IMR-90 (cell line): ENCODE measurements around the gene PITPNM3. TPM values are rescaled to one million over a fixed set of nuclear protein-coding genes. Genes with fewer than 3 reads are reported as not detected.

Source experiments
- ATAC-seq: fragments of 200-7000 bp; cut with Tn5 transposase; 2 replicates; pipeline ENCODE4 v1.9.1; 2020; ENCODE audit warnings: low read depth, mild to moderate bottlenecking, moderate library complexity
- BruUV-seq: library from RNA; stranded (reverse); fragments of 400-500 nt; replicated peaks from 2 replicates; lab custom pipeline; 2021; lab: Mats Ljungman, UMichigan
- CTCF ChIA-PET: fragments of 300-600 bp; formaldehyde crosslinking; extraction: SDS; loops from one replicate; lab custom pipeline; 2021; ENCODE audit warnings: antibody characterized with exemption; lab: Yijun Ruan, JAX
- POLR2A ChIA-PET: fragments of 300-600 bp; sonication (Branson Sonifier 250); formaldehyde crosslinking; loops from one replicate; lab custom pipeline; 2022; ENCODE audit warnings: antibody characterized with exemption; ENCODE audit not compliant: unreplicated experiment; lab: Charles Lee
- DNase-seq: peaks from one replicate; pipeline ENCODE4 v3.0.0; 2013
- H2AFZ ChIP-seq: replicated peaks from 2 replicates; pipeline ENCODE3; 2013; ENCODE audit warnings: low read length, mild to moderate bottlenecking; ENCODE audit not compliant: poor library complexity
- H2AK5ac ChIP-seq: 2 replicates; pipeline ENCODE4 v1.6.1; 2013; ENCODE audit warnings: low read depth, low read length, inconsistent platforms
- H2AK9ac ChIP-seq: replicated peaks from 2 replicates; pipeline ENCODE3; 2013; ENCODE audit warnings: mild to moderate bottlenecking, low read depth, low read length, moderate library complexity; ENCODE audit not compliant: poor library complexity
- H2BK120ac ChIP-seq: 2 replicates; pipeline ENCODE4 v1.6.1; 2013; ENCODE audit warnings: low read depth, low read length, inconsistent platforms
- H2BK15ac ChIP-seq: 3 replicates; pipeline ENCODE4 v1.6.1; 2013; ENCODE audit warnings: low read depth, low read length, inconsistent platforms
- H2BK20ac ChIP-seq: 2 replicates; pipeline ENCODE4 v1.6.1; 2013; ENCODE audit warnings: low read depth, mild to moderate bottlenecking, inconsistent platforms, low read length, moderate library complexity
- H2BK5ac ChIP-seq: 2 replicates; pipeline ENCODE4 v1.6.1; 2013; ENCODE audit warnings: mild to moderate bottlenecking, low read depth, low read length, inconsistent platforms; ENCODE audit not compliant: poor library complexity, severe bottlenecking
- H3K14ac ChIP-seq: replicated peaks from 2 replicates; pipeline ENCODE4 v1.6.1; 2013; ENCODE audit warnings: low read depth, low read length, inconsistent platforms
- H3K18ac ChIP-seq: 2 replicates; pipeline ENCODE4 v1.6.1; 2013; ENCODE audit warnings: low read depth, low read length, control low read depth
- H3K23ac ChIP-seq: 2 replicates; pipeline ENCODE4 v1.6.1; 2013; ENCODE audit warnings: low read depth, low read length, inconsistent platforms
- H3K27ac ChIP-seq: 2 replicates; pipeline ENCODE4 v1.5.1; 2013; ENCODE audit warnings: mild to moderate bottlenecking, control low read depth, low read length; ENCODE audit not compliant: insufficient read depth
- H3K27me3 ChIP-seq: 2 replicates; pipeline ENCODE4 v1.6.1; 2013; ENCODE audit warnings: low read length; ENCODE audit not compliant: control insufficient read depth, insufficient read depth
- H3K36me3 ChIP-seq: 2 replicates; pipeline ENCODE4 v1.6.1; 2013; ENCODE audit warnings: low read length, mixed read lengths; ENCODE audit not compliant: control insufficient read depth, insufficient read depth
- H3K4ac ChIP-seq: 2 replicates; pipeline ENCODE4 v1.6.1; 2013; ENCODE audit warnings: low read depth, low read length, inconsistent platforms
- H3K4me1 ChIP-seq: 2 replicates; pipeline ENCODE4 v1.6.1; 2013; ENCODE audit warnings: low read length, mixed read lengths; ENCODE audit not compliant: control insufficient read depth, insufficient read depth
- H3K4me2 ChIP-seq: 2 replicates; pipeline ENCODE4 v1.6.1; 2013; ENCODE audit warnings: low read depth, mild to moderate bottlenecking, control low read depth, low read length, moderate library complexity
- H3K4me3 ChIP-seq: 2 replicates; pipeline ENCODE4 v1.5.1; 2013; ENCODE audit warnings: low read depth, mild to moderate bottlenecking, control low read depth, low read length, moderate library complexity; ENCODE audit not compliant: insufficient read depth
- H3K56ac ChIP-seq: 2 replicates; pipeline ENCODE4 v1.6.1; 2013; ENCODE audit warnings: low read length, inconsistent platforms; ENCODE audit not compliant: insufficient read depth; ENCODE audit errors: extremely low read depth
- H3K79me1 ChIP-seq, 2 experiments: 2 replicates each; pipeline ENCODE4 v1.6.1; 2013; ENCODE audit warnings: low read length in 2 of 2, inconsistent platforms in 1 of 2, low read depth in 1 of 2
- H3K9ac ChIP-seq: 2 replicates; pipeline ENCODE4 v1.6.1; 2013; ENCODE audit warnings: low read depth, low read length, control low read depth
- H3K9me1 ChIP-seq: 2 replicates; pipeline ENCODE4 v1.6.1; 2013; ENCODE audit warnings: low read length, inconsistent platforms; ENCODE audit not compliant: insufficient read depth
- H3K9me3 ChIP-seq: 2 replicates; pipeline ENCODE4 v1.6.1; 2013; ENCODE audit warnings: low read length; ENCODE audit not compliant: control insufficient read depth, insufficient read depth
- H4K20me1 ChIP-seq: 2 replicates; pipeline ENCODE4 v1.6.1; 2013; ENCODE audit warnings: low read length, inconsistent platforms; ENCODE audit not compliant: insufficient read depth
- H4K5ac ChIP-seq: 2 replicates; pipeline ENCODE4 v1.6.1; 2013; ENCODE audit warnings: mild to moderate bottlenecking, low read depth, low read length, control low read depth
- H4K8ac ChIP-seq, 2 experiments: 2 replicates each; pipeline ENCODE4 v1.6.1; 2013; ENCODE audit warnings: low read depth in 2 of 2, low read length in 2 of 2, control low read depth in 1 of 2, inconsistent platforms in 1 of 2
- H4K91ac ChIP-seq: 2 replicates; pipeline ENCODE4 v1.6.1; 2013; ENCODE audit warnings: low read depth, low read length, inconsistent platforms; ENCODE audit not compliant: insufficient read depth
- CTCF ChIP-seq: conservative IDR thresholded peaks from 2 replicates; pipeline ENCODE4 v1.5.1; 2012; ENCODE audit warnings: mild to moderate bottlenecking, low read depth, low read length, improper control_type of control experiment
- MAZ ChIP-seq: IDR thresholded peaks from 2 replicates; pipeline ENCODE4 v1.6.1; 2012; ENCODE audit warnings: low read depth, mild to moderate bottlenecking, low read length, improper control_type of control experiment, moderate library complexity, borderline replicate concordance
- RFX5 ChIP-seq: IDR thresholded peaks from 2 replicates; pipeline ENCODE4 v1.8.0; 2012; ENCODE audit warnings: low read depth, mild to moderate bottlenecking, low read length, moderate library complexity
- SMC3 ChIP-seq: fragments of 150-350 bp; IDR thresholded peaks from 2 replicates; pipeline ENCODE4 v1.6.1; 2016; ENCODE audit warnings: low read depth, mild to moderate bottlenecking, antibody characterized with exemption, low read length, moderate library complexity
- WGBS, 2 experiments: methylation state at CpG; one replicate each; pipeline versions ENCODE4 v1.1.5 to v1.1.7; 2013; ENCODE audit warnings: missing lambda C conversion rate in 2 of 2; ENCODE audit not compliant: insufficient read length in 1 of 2; ENCODE audit errors: extremely low coverage in 2 of 2; 5-methylcytosine and 5-hydroxymethylcytosine counted together
- dilution Hi-C: fragments of 300-500 bp; cut with HindIII; formaldehyde crosslinking; loops from one replicate; pipeline ENCODE4 v1.14.3; 2018; ENCODE audit warnings: low sequenced_read_pairs; ENCODE audit not compliant: unreplicated experiment
- in situ Hi-C: fragments of 300-500 bp; cut with MboI; formaldehyde crosslinking; loops from 3 replicates; pipeline ENCODE4 v1.14.3; 2019; ENCODE audit warnings: low sequenced_read_pairs, inconsistent platforms, mixed read lengths
- intact Hi-C: fragments of 100-400 bp; cut with micrococcal nuclease; formaldehyde crosslinking; loops from 2 replicates; pipeline ENCODE4 v1.10.0; 2022
- polyA plus RNA-seq, 3 experiments: library from polyadenylated mRNA; depleted of rRNA; stranded (reverse); fragments of >200 nt; gene quantifications; 2 replicates each; pipeline ENCODE4 v1.2.3, GENCODE V29; 2012; ENCODE audit warnings: low replicate concordance in 1 of 3
- total RNA-seq: library from RNA; depleted of rRNA; stranded (reverse); fragments of >200 nt; gene quantifications from 2 replicates; pipeline ENCODE4 v1.2.3, GENCODE V29; 2012
- TF ChIP-seq, protein P1 (sequence below): fragments of 150-350 bp; IDR thresholded peaks from 2 replicates; pipeline ENCODE4 v1.6.1; 2017; ENCODE audit warnings: mild to moderate bottlenecking, antibody characterized with exemption, low read length, low read depth

PITPNM3 gene
- total and polyA plus RNA-seq, 2 of the 4 experiments (the other 2 are of a cell fraction) = 0.54 to 1.7 TPM

DNA sequence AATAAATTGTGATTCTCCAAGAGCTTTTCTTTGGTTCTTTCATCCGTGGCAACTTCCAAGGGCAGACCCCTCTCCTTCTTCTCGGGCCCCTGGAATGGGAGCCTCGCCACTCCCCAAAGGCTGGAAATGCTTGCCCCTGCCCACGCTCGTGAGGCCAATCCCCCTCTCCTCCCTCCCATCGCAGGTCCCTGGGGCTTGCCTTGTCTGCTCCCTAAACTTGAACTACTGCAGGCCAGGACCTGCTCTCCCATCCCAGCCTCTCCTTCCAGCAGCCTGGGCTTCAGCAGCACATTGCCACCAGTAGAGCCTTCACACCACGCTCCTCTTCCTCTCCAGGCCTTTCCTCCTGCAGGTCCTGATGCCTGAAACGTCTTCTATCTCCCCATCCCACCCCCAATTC is 11.1 kb downstream of the PITPNM3 start:
- Histone ChIP-seq H3K27me3 (peaks cover 17% of the 10 kb centered on the region), H4K91ac (no peak overlapping the region), H4K8ac (no peak overlapping the region), H3K9me3 (no peaks in the 10 kb centered on the region), H3K4me1 (no peaks in the 10 kb centered on the region), H3K4me3 (no peak overlapping the region), H4K20me1 (no peaks in the 10 kb centered on the region), H2AK5ac (no peak overlapping the region), H3K14ac (no peak overlapping the region), H3K18ac (no peak overlapping the region), H3K4me2 (no peak overlapping the region), H3K23ac (no peak overlapping the region), H3K4ac (no peak overlapping the region), H4K5ac (no peak overlapping the region), H3K9me1 (0 out of 2 replicates have a peak, but pooled peaks cover 3% of the 10 kb centered on the region), H2BK15ac (no peak overlapping the region), H2BK20ac (no peak overlapping the region), H3K36me3 (no peaks in the 10 kb centered on the region), H3K79me1 (no peaks in the 10 kb centered on the region), H2BK5ac (no peak overlapping the region), H2AK9ac (no peak overlapping the region), H2AFZ (no peak overlapping the region), H3K56ac (no peak overlapping the region), H3K27ac (no peak overlapping the region), H2BK120ac (no peak overlapping the region), H3K9ac (no peak overlapping the region)
- ChIA-PET POLR2A (no interaction called here), CTCF (no interaction called here)
- ATAC-seq (no peak), DNase-seq (no peak)
- dilution Hi-C loops (no loop called here), intact Hi-C loops (no loop called here), in situ Hi-C loops (no loop called here)
- 42% methylated on average over 2 of the region's 8 CpGs; no CpG with 5 or more reads in 1 of the 2 experiments for WGBS, 2 experiments
- no TSS peak for BruUV-seq
- TF ChIP-seq CTCF (no peak), RFX5 (no peak), MAZ (no peak), SMC3 (no peak)
- TF ChIP-seq, protein P1, sequence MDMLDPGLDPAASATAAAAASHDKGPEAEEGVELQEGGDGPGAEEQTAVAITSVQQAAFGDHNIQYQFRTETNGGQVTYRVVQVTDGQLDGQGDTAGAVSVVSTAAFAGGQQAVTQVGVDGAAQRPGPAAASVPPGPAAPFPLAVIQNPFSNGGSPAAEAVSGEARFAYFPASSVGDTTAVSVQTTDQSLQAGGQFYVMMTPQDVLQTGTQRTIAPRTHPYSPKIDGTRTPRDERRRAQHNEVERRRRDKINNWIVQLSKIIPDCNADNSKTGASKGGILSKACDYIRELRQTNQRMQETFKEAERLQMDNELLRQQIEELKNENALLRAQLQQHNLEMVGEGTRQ = no peak
